Retinal pigment epithelial cell (primary cell): Measurements from ENCODE around the gene RPS6KB2.
"Not testable (repeated sequence)": the region's sequence is repeated elsewhere in the genome, so short reads cannot be mapped to it uniquely, and the experiment has no call there.

Experiments
- DNase-seq: peaks from one replicate; pipeline ENCODE4 v3.0.0-alpha.2; 2010; ENCODE audit warnings: low read depth
- H3K4me3 ChIP-seq: 2 replicates; pipeline ENCODE4 v1.5.1; 2011; ENCODE audit warnings: mild to moderate bottlenecking, low read length, control low read depth, moderate library complexity
- CTCF ChIP-seq: conservative IDR thresholded peaks from 2 replicates; pipeline ENCODE4 v1.5.1; 2011; ENCODE audit warnings: low read depth, low read length, control low read depth, inconsistent platforms

The RPS6KB2 gene

GRCh38 chr11:67397536-67397935 lies 30.8 kb upstream of the RPS6KB2 start:
- TF ChIP-seq CTCF, result no peak

GRCh38 chr11:67397986-67398660 lies 30.2 kb upstream of the RPS6KB2 start:
- no peak for DNase-seq
- no peak overlapping the region for H3K4me3 ChIP-seq
- no peak for TF ChIP-seq CTCF

More at GRCh38 chr11:67397536-67397935, 30.8 kb upstream of the RPS6KB2 start:
- DNase-seq, result no peak
- no peak overlapping the region for H3K4me3 ChIP-seq

- H3K4me3 ChIP-seq, result no peak overlapping the region
- TF ChIP-seq CTCF, result no peak
- DNase-seq, result no peak
Measured at GRCh38 chr11:67398661-67399563, 29.4 kb upstream of the RPS6KB2 start.

GRCh38 chr11:67400251-67400941 lies 27.9 kb upstream of the RPS6KB2 start:
- H3K4me3 ChIP-seq, result peak overlapping the region; percentile 85
- no peak for DNase-seq
- no peak for TF ChIP-seq CTCF

GRCh38 chr11:67400942-67401494 lies 27.3 kb upstream of the RPS6KB2 start:
- no peak for TF ChIP-seq CTCF
- no peak for DNase-seq
- peak overlapping the region; percentile 85 for H3K4me3 ChIP-seq

- peak within 1 kb of the TSS; percentile 85 for H3K4me3 ChIP-seq
- no peak for DNase-seq
- TF ChIP-seq CTCF, result no peak
Measured at GRCh38 chr11:67401495-67402191, 26.7 kb upstream of the RPS6KB2 start, which contains the start of gene PPP1CA. Gene PPP1CA (minus strand): TSS chr11:67401858. CDS start chr11:67401782, 76 bp downstream.

GRCh38 chr11:67402192-67402839 lies 26.0 kb upstream of the RPS6KB2 start:
- not testable (repeated sequence) for DNase-seq

GRCh38 chr11:67403085-67403484 lies 25.2 kb upstream of the RPS6KB2 start:
- not testable (repeated sequence) for DNase-seq, H3K4me3 ChIP-seq

More at GRCh38 chr11:67402192-67402839, 26.0 kb upstream of the RPS6KB2 start:
- peak overlapping the region; percentile 13 for H3K4me3 ChIP-seq
